ENCODE results near the gene ARHGEF37. TPM values are rescaled to one million over a fixed set of nuclear protein-coding genes. Genes with fewer than 3 reads are reported as not detected.

Gene ARHGEF37
- total RNA-seq, 1 donor from 2014 or later, result 13.4 TPM

DNA sequence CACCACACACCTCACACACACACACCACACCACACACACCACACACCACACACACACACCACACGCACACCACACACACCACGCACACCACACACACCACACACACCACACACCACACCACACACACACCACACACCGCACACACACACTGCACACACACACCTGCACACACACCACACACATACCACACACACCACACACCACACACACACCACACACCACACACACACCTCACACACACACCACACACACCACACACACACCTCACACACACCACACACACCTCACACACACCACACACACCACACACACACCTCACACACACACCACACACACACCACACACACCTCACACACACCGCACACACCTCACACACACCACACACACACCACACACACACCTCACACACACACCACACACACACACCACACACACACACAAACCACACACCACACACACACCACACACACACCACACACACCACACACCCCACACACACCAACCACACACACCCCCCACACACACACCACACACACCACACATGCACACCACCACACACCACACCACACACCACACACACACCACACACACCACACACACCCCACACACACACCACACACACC, 73.7 kb downstream of the ARHGEF37 start:
- Histone ChIP-seq H3K4me1 (no peaks in the 10 kb centered on the region), H3K36me3 (no peaks in the 10 kb centered on the region), H3K27ac (no peak overlapping the region), H3K9me3 (no peaks in the 10 kb centered on the region), H3K27me3 (no peaks in the 10 kb centered on the region), H3K4me3 (no peak overlapping the region)
- TF ChIP-seq, protein P1, sequence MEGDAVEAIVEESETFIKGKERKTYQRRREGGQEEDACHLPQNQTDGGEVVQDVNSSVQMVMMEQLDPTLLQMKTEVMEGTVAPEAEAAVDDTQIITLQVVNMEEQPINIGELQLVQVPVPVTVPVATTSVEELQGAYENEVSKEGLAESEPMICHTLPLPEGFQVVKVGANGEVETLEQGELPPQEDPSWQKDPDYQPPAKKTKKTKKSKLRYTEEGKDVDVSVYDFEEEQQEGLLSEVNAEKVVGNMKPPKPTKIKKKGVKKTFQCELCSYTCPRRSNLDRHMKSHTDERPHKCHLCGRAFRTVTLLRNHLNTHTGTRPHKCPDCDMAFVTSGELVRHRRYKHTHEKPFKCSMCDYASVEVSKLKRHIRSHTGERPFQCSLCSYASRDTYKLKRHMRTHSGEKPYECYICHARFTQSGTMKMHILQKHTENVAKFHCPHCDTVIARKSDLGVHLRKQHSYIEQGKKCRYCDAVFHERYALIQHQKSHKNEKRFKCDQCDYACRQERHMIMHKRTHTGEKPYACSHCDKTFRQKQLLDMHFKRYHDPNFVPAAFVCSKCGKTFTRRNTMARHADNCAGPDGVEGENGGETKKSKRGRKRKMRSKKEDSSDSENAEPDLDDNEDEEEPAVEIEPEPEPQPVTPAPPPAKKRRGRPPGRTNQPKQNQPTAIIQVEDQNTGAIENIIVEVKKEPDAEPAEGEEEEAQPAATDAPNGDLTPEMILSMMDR (IDR thresholded peaks at IDR 0.05), result no peak
- peak in 1 of 2 donors; percentile 12 for DNase-seq (ENCODE audit: low spot score in 2 of 2)
- intact Hi-C loops (cut with DNase I), result no loop called here

DNA sequence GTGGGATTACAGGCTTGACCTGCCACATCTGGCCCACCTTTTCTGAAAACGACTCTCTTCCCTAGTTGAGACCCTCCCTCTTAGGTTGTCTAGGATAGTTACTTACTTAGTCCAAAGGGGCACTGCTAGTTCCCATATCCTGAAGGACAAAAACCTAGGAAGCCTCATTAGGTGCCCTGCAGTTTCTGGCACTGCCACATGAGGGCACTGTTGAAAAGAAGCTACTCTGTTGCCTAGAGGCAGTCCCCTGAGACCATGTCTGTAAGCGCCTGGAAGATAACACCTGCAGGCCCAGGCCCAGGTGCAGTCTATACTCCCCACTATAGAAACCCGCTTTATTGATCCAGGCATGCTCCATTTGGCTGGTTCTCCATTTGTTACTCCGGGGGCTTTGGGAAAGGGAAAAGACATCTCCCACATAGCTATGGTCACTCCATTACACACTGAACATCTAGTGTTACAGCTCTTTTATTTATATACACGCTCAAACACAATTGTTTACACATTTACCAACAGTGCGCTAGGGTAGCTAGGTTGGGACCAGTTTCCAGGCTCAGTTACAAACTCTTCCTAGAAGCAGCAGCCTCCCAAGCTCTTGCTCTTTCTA, 75.4 kb downstream of the ARHGEF37 start:
- intact Hi-C loops (cut with DNase I), result no loop called here
- no peaks in the 10 kb centered on the region for H3K4me1 ChIP-seq
- TF ChIP-seq, protein P1 (IDR thresholded peaks at IDR 0.05), result peak in 2 of 3 experiments; percentile 21 to 39
- no peaks in the 10 kb centered on the region for H3K36me3 ChIP-seq
- H3K27ac ChIP-seq, result no peak overlapping the region
- DNase-seq (ENCODE audit: low spot score in 2 of 2), result peak in 1 of 2 donors; percentile 64
- H3K4me3 ChIP-seq, result no peak overlapping the region
- H3K9me3 ChIP-seq, result no peaks in the 10 kb centered on the region
- H3K27me3 ChIP-seq, result no peaks in the 10 kb centered on the region

DNA sequence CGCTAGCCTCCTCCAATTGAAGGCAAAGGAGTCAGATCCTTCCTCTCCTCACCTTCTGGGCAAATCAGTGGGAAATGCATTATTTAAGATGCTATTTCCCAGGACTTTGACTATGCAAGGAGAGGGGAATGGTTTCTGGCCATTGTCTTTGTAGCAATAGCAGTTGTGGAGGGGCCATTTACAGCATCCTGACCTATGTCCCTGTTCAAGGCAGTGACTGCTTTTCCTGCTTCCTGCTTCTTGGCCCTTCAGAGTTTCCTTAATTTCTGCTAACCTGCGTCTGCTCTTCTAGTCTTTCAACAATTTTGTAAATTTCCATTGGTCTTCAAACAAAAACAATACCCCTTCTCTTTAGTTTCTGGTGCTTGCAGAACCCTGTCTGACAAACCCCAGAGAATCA, 76.0 kb downstream of the ARHGEF37 start:
- H3K27me3 ChIP-seq, result no peaks in the 10 kb centered on the region
- H3K27ac ChIP-seq, result no peak overlapping the region
- intact Hi-C loops (cut with DNase I), result no loop called here
- H3K4me3 ChIP-seq, result no peak overlapping the region
- TF ChIP-seq, protein P1 (IDR thresholded peaks at IDR 0.05), result no peak
- H3K4me1 ChIP-seq, result no peaks in the 10 kb centered on the region
- no peaks in the 10 kb centered on the region for H3K9me3 ChIP-seq
- no peaks in the 10 kb centered on the region for H3K36me3 ChIP-seq
- DNase-seq (ENCODE audit: low spot score in 2 of 2), result no peak

GRCh38 chr5:149658299-149658698, 77.0 kb downstream of the ARHGEF37 start:
- intact Hi-C loops (cut with DNase I), result no loop called here
- TF ChIP-seq, protein P1 (IDR thresholded peaks at IDR 0.05), result no peak
- H3K27ac ChIP-seq, result no peak overlapping the region
- H3K36me3 ChIP-seq, result no peaks in the 10 kb centered on the region
- H3K4me3 ChIP-seq, result no peak overlapping the region
- no peaks in the 10 kb centered on the region for H3K27me3 ChIP-seq
- H3K4me1 ChIP-seq, result no peaks in the 10 kb centered on the region
- H3K9me3 ChIP-seq, result no peaks in the 10 kb centered on the region
- DNase-seq (ENCODE audit: low spot score in 2 of 2), result peak in 1 of 2 donors; percentile 24

- no peaks in the 10 kb centered on the region for H3K27me3 ChIP-seq
- H3K4me3 ChIP-seq, result no peak overlapping the region
- H3K27ac ChIP-seq, result no peak overlapping the region
- DNase-seq (ENCODE audit: low spot score in 2 of 2), result no peak
- H3K9me3 ChIP-seq, result peaks cover 7 to 13% of the 10 kb centered on the region in 2 donors
- H3K4me1 ChIP-seq, result no peaks in the 10 kb centered on the region
- intact Hi-C loops (cut with DNase I), result no loop called here
- no peaks in the 10 kb centered on the region for H3K36me3 ChIP-seq
- TF ChIP-seq, protein P1 (IDR thresholded peaks at IDR 0.05), result no peak
These were observed 82.8 kb downstream of the ARHGEF37 start for GRCh38 chr5:149664083-149664482.

All from ascending aorta (tissue), 2 donors.